D721Med (cell line): ENCODE data around the gene NRP2.

Experiments used
- DNase-seq: peaks from one replicate; pipeline ENCODE4 v3.0.0; 2011; ENCODE audit warnings: low spot score; ENCODE audit not compliant: insufficient read length
- FAIRE-seq: peaks from 2 replicates; lab custom pipeline; 2011; peaks lifted over from hg19 to GRCh38; lab: Jason Lieb, UNC
- CTCF ChIP-seq: IDR thresholded peaks from 2 replicates; pipeline ENCODE4 v1.5.1; 2012; ENCODE audit warnings: mild to moderate bottlenecking, control low read depth; ENCODE audit not compliant: insufficient read depth; ENCODE audit errors: missing control alignments

Gene NRP2

GRCh38 chr2:205687641-205687956 lies 5.3 kb downstream of the NRP2 start:
- no peak for TF ChIP-seq CTCF
- FAIRE-seq (no peak), DNase-seq (no peak)

GRCh38 chr2:205688417-205689200 lies 6.3 kb downstream of the NRP2 start:
- DNase-seq (no peak), FAIRE-seq (no peak)
- no peak for TF ChIP-seq CTCF

- DNase-seq (no peak), FAIRE-seq (no peak)
- no peak for TF ChIP-seq CTCF
Observed at GRCh38 chr2:205689820-205690219, 7.5 kb downstream of the NRP2 start.

GRCh38 chr2:205692104-205692503 lies 9.8 kb downstream of the NRP2 start:
- DNase-seq (no peak), FAIRE-seq (no peak)
- TF ChIP-seq CTCF: no peak

GRCh38 chr2:205694256-205694655 lies 12.0 kb downstream of the NRP2 start:
- DNase-seq (no peak), FAIRE-seq (no peak)
- no peak for TF ChIP-seq CTCF

- no peak for TF ChIP-seq CTCF
- FAIRE-seq: no peak
- no peak for DNase-seq
Observed at GRCh38 chr2:205695460-205695991, 13.2 kb downstream of the NRP2 start.

GRCh38 chr2:205696331-205696926 lies 14.1 kb downstream of the NRP2 start:
- FAIRE-seq: no peak
- no peak for TF ChIP-seq CTCF
- no peak for DNase-seq
